ENCODE measurements around the gene IGF2BP2. TPM values are rescaled to one million over a fixed set of nuclear protein-coding genes. Genes with fewer than 3 reads are reported as not detected.

Gene IGF2BP2
- total and polyA plus RNA-seq, 7 donors = 1.1 to 5.6 (median 2.3) TPM

GRCh38 chr3:185767002-185767688 lies 57.7 kb downstream of the IGF2BP2 start:
- Histone ChIP-seq H3K4me3 (no peak overlapping the region), H3K4me1 (peaks cover 19% of the 10 kb centered on the region), H3K27ac (no peak overlapping the region), H3K36me3 (ENCODE audit: insufficient read depth in 1 of 2, low read depth in 1 of 2) (no peaks in the 10 kb centered on the region), H3K27me3 (ENCODE audit: insufficient read depth in 3 of 3, low read length in 2 of 3) (no peaks in the 10 kb centered on the region), H3K9me3 (no peaks in the 10 kb centered on the region)
- DNase-seq (no peak), ATAC-seq (no peak)
- WGBS, 3 donors = 62 to 69% (median 69%) methylated on average over 3 of the region's 3 CpGs
- intact Hi-C loops (cut with DNase I) = loop anchor here in 1 of 2 donors (5.0 kb wide), 2 partner anchors 90 to 105 kb away; no protein-coding TSS in a partner anchor
- no peak for TF ChIP-seq CTCF (IDR thresholded peaks at IDR 0.05)

GRCh38 chr3:185766329-185767001 lies 58.4 kb downstream of the IGF2BP2 start:
- no peaks in the 10 kb centered on the region for H3K27me3 ChIP-seq (ENCODE audit: insufficient read depth in 3 of 3, low read length in 2 of 3)
- H3K4me1 ChIP-seq = peaks cover 19% of the 10 kb centered on the region
- H3K36me3 ChIP-seq (ENCODE audit: insufficient read depth in 1 of 2, low read depth in 1 of 2) = no peaks in the 10 kb centered on the region
- no peak overlapping the region for H3K27ac ChIP-seq
- H3K4me3 ChIP-seq = no peak overlapping the region
- TF ChIP-seq CTCF (IDR thresholded peaks at IDR 0.05) = no peak
- no peak for ATAC-seq
- intact Hi-C loops (cut with DNase I) = loop anchor here in 1 of 2 donors (5.0 kb wide), 2 partner anchors 89 to 104 kb away; no protein-coding TSS in a partner anchor
- DNase-seq = no peak
- no peaks in the 10 kb centered on the region for H3K9me3 ChIP-seq
- WGBS, 3 donors = 62 to 83% (median 66%) methylated on average over 5 of the region's 5 CpGs

GRCh38 chr3:185764980-185765370 lies 59.9 kb downstream of the IGF2BP2 start:
- H3K9me3 ChIP-seq = no peaks in the 10 kb centered on the region
- WGBS, 3 donors = 20 to 39% (median 21%) methylated on average over 3 of the region's 3 CpGs
- H3K27ac ChIP-seq = peak overlapping the region; percentile 69
- no peak for DNase-seq
- no peaks in the 10 kb centered on the region for H3K36me3 ChIP-seq (ENCODE audit: insufficient read depth in 1 of 2, low read depth in 1 of 2)
- H3K4me3 ChIP-seq = no peak overlapping the region
- no peaks in the 10 kb centered on the region for H3K27me3 ChIP-seq (ENCODE audit: insufficient read depth in 3 of 3, low read length in 2 of 3)
- H3K4me1 ChIP-seq = peaks cover 30% of the 10 kb centered on the region
- intact Hi-C loops (cut with DNase I) = loop anchor here in 1 of 2 donors (5.0 kb wide), 2 partner anchors 88 to 103 kb away; no protein-coding TSS in a partner anchor
- no peak for TF ChIP-seq CTCF (IDR thresholded peaks at IDR 0.05)
- no peak for ATAC-seq

GRCh38 chr3:185764163-185764979 lies 60.5 kb downstream of the IGF2BP2 start:
- Histone ChIP-seq H3K9me3 (no peaks in the 10 kb centered on the region), H3K4me3 (peak overlapping the region; percentile 16), H3K27ac (peak overlapping the region; percentile 69), H3K27me3 (ENCODE audit: insufficient read depth in 3 of 3, low read length in 2 of 3) (no peaks in the 10 kb centered on the region), H3K36me3 (ENCODE audit: insufficient read depth in 1 of 2, low read depth in 1 of 2) (no peaks in the 10 kb centered on the region), H3K4me1 (peaks cover 31% of the 10 kb centered on the region)
- intact Hi-C loops (cut with DNase I) = no loop called here
- TF ChIP-seq CTCF (IDR thresholded peaks at IDR 0.05) = no peak
- ATAC-seq (peak in 3 of 4 donors; percentile 71 to 83 (median 76)), DNase-seq (no peak)
- WGBS, 3 donors = 18 to 25% (median 18%) methylated on average over 6 of the region's 6 CpGs
